GM21825 (cell line): ENCODE results near the gene PALD1.

Source experiments
- ATAC-seq: cut with Tn5 transposase; IDR thresholded peaks from one replicate; pipeline ENCODE4 v1.9.1; 2021; ENCODE audit warnings: mild to moderate bottlenecking, moderate library complexity; ENCODE audit not compliant: unreplicated experiment

Gene PALD1

GRCh38 chr10:70587045-70587658 lies 108.6 kb downstream of the PALD1 start:
- ATAC-seq: no peak

- ATAC-seq: no peak
Measured at GRCh38 chr10:70588255-70588654, 109.7 kb downstream of the PALD1 start.

GRCh38 chr10:70588859-70589570 lies 110.4 kb downstream of the PALD1 start:
- ATAC-seq: no peak

DNA sequence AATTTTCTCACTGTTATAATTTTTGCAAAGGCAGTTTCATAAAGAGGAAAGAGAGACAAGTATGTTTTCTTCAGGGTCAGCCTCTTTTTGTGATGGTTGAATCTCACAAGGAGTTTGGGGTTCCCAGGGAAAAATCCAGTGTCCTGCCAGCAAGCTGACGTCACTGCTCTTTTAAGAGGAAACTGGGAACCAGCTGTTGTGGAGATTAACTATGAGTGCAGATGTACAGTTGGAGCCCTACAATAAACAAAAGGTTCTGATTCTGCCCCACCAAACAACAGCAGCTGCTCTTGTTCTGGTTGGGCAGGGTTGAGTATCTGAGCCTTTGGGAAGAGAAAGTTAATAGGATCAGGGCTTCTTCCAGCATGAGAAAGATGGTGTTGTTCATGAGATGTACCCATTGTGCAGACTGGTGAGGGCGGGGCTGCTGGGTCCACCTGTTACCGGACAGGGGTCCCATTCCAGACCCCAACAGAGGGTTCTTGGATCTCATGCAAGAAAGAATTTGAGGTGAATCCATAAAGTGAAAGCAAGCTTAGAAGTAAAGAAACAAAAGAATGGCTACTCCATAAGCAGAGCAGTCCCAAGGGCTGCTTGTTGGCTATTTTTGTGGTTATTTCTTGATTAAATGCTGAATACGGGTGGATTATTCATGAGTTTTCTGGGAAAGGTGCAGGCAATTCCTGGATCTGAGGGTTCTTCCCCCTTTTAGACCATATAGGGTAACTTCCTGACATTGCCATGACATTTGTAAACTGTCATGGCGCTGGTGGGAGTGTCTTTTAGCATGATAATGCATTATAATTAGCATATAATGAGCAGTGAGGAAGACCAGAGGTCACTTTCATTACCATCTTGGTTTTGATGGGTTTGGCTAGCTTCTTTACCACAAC lies 111.4 kb downstream of the PALD1 start:
- no peak for ATAC-seq

GRCh38 chr10:70590655-70591416 lies 112.3 kb downstream of the PALD1 start:
- no peak for ATAC-seq

GRCh38 chr10:70592186-70592735 lies 113.7 kb downstream of the PALD1 start:
- ATAC-seq: no peak

- no peak for ATAC-seq
Measured at GRCh38 chr10:70592746-70593512, 114.4 kb downstream of the PALD1 start.

DNA sequence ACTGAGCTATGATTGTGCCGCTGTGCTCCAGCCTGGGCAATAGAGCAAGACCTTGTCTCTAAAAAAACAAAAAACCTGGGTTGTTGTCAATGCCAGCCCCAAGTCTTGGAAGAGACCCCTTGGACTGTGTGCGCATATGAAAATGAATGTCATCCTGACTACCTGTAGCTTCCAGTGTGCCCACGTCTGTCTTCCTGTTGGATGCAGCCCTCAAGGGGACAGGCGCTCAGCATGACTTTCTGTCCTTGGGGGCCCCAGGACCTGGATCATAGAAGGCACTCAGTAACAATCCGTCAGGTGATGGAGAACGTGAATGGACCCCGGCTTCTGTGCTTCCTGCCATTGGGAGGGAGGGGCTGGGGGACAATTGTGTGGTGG lies 114.9 kb downstream of the PALD1 start:
- ATAC-seq: no peak

DNA sequence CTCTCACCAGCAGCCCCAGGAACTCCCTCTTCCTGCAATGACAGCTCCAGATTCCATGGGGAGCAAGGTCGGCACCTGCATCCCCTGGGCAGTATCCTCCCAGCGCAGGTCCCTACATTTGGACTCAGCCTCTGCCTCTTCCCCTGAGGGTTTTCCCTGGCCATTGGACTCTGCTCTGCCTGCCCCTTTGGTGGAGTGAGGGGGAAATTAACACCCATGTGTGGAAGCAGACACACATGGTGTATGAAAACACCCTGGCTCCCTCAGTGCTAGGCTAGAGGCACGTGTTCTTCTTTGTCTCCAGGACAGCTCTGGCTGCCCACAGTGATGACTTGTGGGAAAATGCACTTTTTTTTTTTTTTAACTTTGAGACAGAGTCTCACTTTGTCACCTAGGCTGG lies 115.6 kb downstream of the PALD1 start:
- ATAC-seq: no peak

GRCh38 chr10:70595566-70596016 lies 117.0 kb downstream of the PALD1 start:
- no peak for ATAC-seq

DNA sequence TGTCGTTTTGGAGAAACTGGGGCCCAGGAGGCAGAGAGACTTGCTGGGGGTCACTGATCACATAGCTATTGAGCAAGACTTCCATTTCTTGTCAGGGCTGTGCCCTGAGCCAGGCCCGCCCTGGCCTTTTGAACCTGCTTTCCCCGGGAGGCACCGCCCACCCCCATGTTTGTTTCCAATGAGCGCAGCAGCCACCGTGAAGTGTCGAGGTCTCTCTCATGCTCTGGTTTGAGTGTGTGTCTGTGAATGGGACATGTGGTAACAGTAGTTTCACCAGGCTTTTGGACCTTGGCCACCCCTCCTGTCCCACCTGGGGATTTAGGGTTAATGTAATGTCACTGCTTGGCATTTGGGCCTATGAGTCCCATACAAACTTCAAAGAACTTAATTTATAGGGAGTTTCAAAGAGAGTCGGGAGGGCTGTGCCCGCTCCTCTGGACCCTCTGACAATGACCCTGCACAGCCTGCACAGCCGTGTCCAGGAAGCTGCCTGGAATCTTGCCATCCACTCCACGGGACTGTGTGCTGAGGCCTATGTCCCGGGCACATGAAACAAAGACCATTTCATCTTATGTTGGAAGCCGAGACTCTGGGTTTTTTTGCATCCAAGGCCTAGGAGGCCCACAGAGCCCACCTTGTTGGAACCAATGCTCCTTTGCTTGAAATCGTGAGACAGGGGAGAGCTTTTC lies 117.7 kb downstream of the PALD1 start:
- ATAC-seq: no peak

DNA sequence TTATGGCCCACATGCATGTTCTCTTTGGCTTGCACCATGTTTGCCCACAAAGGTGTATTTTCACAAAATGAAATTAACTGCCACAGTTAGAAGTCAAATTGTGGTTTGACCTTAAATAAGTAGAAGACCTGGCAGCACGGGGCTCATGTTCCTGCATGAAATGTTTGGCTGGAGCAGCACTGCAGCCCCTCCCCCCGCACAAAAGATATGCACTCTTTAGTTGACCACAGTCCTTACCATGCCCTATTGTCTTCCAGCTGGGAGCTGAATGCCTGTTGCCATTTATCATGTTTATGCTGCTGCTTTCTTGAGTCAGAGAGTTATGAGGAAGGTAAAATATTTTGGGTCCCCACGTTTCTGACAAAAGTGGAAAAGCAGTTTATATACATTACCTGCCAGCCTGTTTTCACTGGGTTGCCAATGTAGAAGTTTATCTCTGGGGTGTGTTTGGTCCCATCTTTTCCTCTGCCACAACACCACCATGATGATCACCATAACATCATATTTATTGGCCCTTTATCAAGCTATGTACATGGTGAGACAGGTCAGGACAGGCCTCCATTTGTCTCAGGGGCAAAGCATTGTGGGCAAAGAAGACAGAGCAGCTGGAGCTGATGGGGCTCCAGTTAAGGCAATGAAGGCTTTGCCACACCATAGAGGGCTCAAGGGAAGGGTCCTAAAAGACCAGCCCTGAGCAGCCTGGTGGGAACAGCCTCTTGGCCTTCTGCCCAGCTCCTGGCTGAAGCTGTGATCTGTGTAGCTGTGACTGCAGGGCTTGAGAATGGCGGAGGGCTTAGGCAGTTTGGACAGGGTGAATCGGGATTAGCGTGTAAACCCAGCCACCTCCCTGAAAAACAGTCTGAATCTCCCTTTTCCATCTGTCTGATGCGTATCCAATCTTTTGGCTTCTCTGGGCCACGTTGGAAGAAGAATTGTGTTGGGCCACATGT lies 118.6 kb downstream of the PALD1 start:
- ATAC-seq: no peak

DNA sequence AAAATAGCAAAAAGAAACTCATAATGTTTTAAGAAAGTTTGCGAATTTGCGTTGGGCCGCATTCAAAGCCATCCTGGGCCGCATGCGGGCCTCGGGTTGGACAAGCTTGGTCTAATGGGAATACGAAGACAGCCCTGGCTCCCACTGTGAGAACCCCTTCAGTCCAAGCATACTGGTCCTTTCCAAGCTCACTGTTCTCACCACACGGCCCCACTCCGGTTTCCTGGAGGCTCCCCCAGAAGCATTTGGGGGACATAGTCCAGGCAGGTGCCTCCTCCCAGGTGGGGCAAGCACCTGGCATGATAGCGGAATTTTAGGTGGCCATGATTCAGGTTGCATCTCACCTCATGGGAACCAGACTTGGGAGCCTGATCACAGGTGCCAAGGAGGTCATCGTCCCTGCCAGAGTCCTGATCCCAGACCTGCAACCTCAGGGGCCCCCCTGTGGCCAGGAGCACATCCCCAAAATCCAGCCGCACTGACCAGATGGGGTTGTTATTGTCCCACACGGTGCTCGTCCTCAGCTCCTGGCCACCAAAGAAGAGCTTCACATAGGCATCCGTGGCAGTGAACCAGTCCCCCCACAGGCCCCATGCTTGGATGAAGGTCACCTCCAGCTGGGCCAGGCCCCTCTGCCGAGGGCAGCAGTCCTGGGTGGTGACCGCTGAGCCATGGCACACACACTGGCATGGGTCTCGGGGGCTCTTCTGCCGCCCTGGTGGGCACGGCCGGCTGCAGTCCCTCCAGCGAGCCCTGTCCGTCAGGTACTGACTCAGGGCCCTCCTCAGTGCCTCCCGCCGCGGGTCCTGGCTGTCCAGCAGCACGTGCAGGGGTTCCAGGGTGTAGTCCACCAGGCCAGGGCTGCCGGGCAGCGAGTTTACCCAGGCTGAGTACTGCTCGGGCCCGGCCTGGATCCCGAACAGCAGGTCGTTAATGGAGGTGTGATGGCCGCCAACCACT lies 119.6 kb downstream of the PALD1 start:
- ATAC-seq: no peak

GRCh38 chr10:70598857-70599295 lies 120.3 kb downstream of the PALD1 start:
- ATAC-seq: no peak

GRCh38 chr10:70599319-70599718 lies 120.8 kb downstream of the PALD1 start:
- ATAC-seq: no peak

GRCh38 chr10:70599791-70600190 lies 121.2 kb downstream of the PALD1 start:
- ATAC-seq: no peak
